ENCODE data around the gene TMEM18. TPM values are rescaled to one million over a fixed set of nuclear protein-coding genes. Genes with fewer than 3 reads are reported as not detected.

Gene TMEM18
- total RNA-seq, 1 donor from 2014 or later = 50.0 TPM

DNA sequence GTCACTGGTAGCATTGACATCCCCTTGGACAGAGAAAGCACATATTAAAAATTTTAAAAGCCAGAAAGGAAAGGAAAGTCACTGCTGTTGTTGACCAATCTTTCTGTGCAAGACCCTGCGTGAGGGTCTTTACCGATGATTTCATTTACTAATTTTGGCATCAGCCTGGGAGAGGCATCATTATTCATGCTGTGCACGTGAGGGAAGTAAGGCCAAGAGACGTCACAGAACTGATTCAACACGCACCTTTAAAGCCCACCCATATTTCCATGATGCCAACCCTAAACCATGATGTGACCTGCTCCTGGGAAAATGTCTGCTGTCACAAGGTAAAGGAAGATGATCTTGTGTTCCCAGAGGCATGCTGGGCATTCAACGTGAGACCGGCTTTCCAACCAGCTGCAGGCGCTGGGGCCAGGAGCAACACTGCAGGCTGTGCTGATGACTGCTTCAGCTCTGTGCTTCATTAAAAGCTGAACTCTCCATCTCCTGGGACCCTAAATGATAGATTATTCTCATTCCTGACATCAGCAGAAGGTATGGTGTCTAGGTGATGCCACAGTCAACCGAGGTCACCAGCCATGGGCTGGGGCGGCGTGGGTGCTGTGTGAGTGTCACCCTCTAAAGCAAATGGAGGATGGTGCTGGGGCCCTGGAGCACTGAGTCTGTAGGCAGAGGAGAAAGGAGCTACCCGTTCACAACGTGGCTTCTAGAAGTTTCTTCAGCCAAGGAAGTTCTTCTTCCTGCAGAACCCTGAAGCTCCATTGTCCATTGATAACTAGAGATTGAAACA, 53.9 kb downstream of the TMEM18 start:
- no peaks in the 10 kb centered on the region for H4K20me1 ChIP-seq (ENCODE audit: low read depth)
- H3K27me3 ChIP-seq = no peaks in the 10 kb centered on the region
- Mint-ChIP-seq H3K27ac (no peak overlapping the region), H3K27me3 (ENCODE audit: insufficient read depth, low read depth) (peaks cover 11% of the 10 kb centered on the region), H3K36me3 (no peaks in the 10 kb centered on the region), H3K4me1 (peaks cover 32% of the 10 kb centered on the region), H3K9me3 (peaks cover 7% of the 10 kb centered on the region), H3K4me3 (no peak overlapping the region)
- no peaks in the 10 kb centered on the region for H3K9me3 ChIP-seq (ENCODE audit: low read depth)
- H3K27ac ChIP-seq = no peak overlapping the region
- H3K79me2 ChIP-seq (ENCODE audit: low read depth) = no peaks in the 10 kb centered on the region
- H2AFZ ChIP-seq (replicated peaks) = no peak overlapping the region
- peaks cover 38% of the 10 kb centered on the region for H3K4me1 ChIP-seq
- no peaks in the 10 kb centered on the region for H3K36me3 ChIP-seq
- DNase-seq (ENCODE audit: low spot score) = no peak
- H3K9ac ChIP-seq = no peak overlapping the region
- H3K4me3 ChIP-seq = no peak overlapping the region
- TF ChIP-seq EZH2phosphoT487 (IDR thresholded peaks at IDR 0.05) (no peak), EZH2 (IDR thresholded peaks at IDR 0.05) (no peak), CTCF (IDR thresholded peaks at IDR 0.05) (no peak)
- peaks cover 19% of the 10 kb centered on the region for H3F3A ChIP-seq (ENCODE audit: low read depth)
- H3K4me2 ChIP-seq = no peak overlapping the region

GRCh38 chr2:622357-622756, 54.8 kb downstream of the TMEM18 start:
- Histone ChIP-seq H3K4me1 (peaks cover 33% of the 10 kb centered on the region), H3K4me3 (no peak overlapping the region), H3K4me2 (no peak overlapping the region), H3F3A (ENCODE audit: low read depth) (peaks cover 12% of the 10 kb centered on the region), H3K27ac (no peak overlapping the region), H2AFZ (replicated peaks) (no peak overlapping the region), H3K27me3 (no peaks in the 10 kb centered on the region), H4K20me1 (ENCODE audit: low read depth) (no peaks in the 10 kb centered on the region), H3K79me2 (ENCODE audit: low read depth) (no peaks in the 10 kb centered on the region), H3K36me3 (no peaks in the 10 kb centered on the region), H3K9me3 (ENCODE audit: low read depth) (no peaks in the 10 kb centered on the region), H3K9ac (no peak overlapping the region)
- H3K9me3 Mint-ChIP-seq = peaks cover 12% of the 10 kb centered on the region
- H3K4me3 Mint-ChIP-seq = no peak overlapping the region
- TF ChIP-seq CTCF (IDR thresholded peaks at IDR 0.05) = no peak
- no peak for TF ChIP-seq EZH2phosphoT487 (IDR thresholded peaks at IDR 0.05)
- no peak for TF ChIP-seq EZH2 (IDR thresholded peaks at IDR 0.05)
- no peaks in the 10 kb centered on the region for H3K36me3 Mint-ChIP-seq
- no peak for DNase-seq (ENCODE audit: low spot score)
- peaks cover 30% of the 10 kb centered on the region for H3K4me1 Mint-ChIP-seq
- no peak overlapping the region for H3K27ac Mint-ChIP-seq
- peaks cover 9% of the 10 kb centered on the region for H3K27me3 Mint-ChIP-seq (ENCODE audit: insufficient read depth, low read depth)

- Histone ChIP-seq H3K79me2 (ENCODE audit: low read depth) (no peaks in the 10 kb centered on the region), H3K4me2 (no peak overlapping the region), H3K27me3 (no peaks in the 10 kb centered on the region), H2AFZ (replicated peaks) (no peak overlapping the region), H3K27ac (no peak overlapping the region), H4K20me1 (ENCODE audit: low read depth) (no peaks in the 10 kb centered on the region), H3K4me3 (no peak overlapping the region), H3K36me3 (no peaks in the 10 kb centered on the region), H3F3A (ENCODE audit: low read depth) (peaks cover 3% of the 10 kb centered on the region), H3K9me3 (ENCODE audit: low read depth) (no peaks in the 10 kb centered on the region), H3K4me1 (peaks cover 25% of the 10 kb centered on the region), H3K9ac (no peak overlapping the region)
- Mint-ChIP-seq H3K4me1 (peaks cover 23% of the 10 kb centered on the region), H3K4me3 (no peak overlapping the region), H3K9me3 (peaks cover 12% of the 10 kb centered on the region), H3K27me3 (ENCODE audit: insufficient read depth, low read depth) (peaks cover 9% of the 10 kb centered on the region), H3K36me3 (no peaks in the 10 kb centered on the region), H3K27ac (no peak overlapping the region)
- no peak for DNase-seq (ENCODE audit: low spot score)
- no peak for TF ChIP-seq EZH2 (IDR thresholded peaks at IDR 0.05)
Observed at GRCh38 chr2:621303-622099, 55.7 kb downstream of the TMEM18 start.

Measured in neural progenitor cell (in vitro differentiated cells).